HG03066 (cell line): Measurements from ENCODE around the gene CDH9.

Experiments used
- ATAC-seq: cut with Tn5 transposase; IDR thresholded peaks from one replicate; pipeline ENCODE4 v1.9.1; 2021; ENCODE audit warnings: low read depth; ENCODE audit not compliant: unreplicated experiment

Gene CDH9

GRCh38 chr5:26843677-26844076 lies 194.7 kb downstream of the CDH9 start:
- ATAC-seq, result no peak

GRCh38 chr5:26833596-26833995 lies 204.8 kb downstream of the CDH9 start:
- ATAC-seq, result no peak
